NCI-H1092 treated with DMSO at 0.1 percent for 48 hours (cell line): ENCODE measurements around the gene SH3RF3.
A peak's percentile ranks its signal among the peaks of the same experiment; 100 is the strongest.

ENCODE experiments used
- DNase-seq: peaks from one replicate; lab custom pipeline; 2025; lab: John Stamatoyannopoulos, UW

The SH3RF3 gene

DNA sequence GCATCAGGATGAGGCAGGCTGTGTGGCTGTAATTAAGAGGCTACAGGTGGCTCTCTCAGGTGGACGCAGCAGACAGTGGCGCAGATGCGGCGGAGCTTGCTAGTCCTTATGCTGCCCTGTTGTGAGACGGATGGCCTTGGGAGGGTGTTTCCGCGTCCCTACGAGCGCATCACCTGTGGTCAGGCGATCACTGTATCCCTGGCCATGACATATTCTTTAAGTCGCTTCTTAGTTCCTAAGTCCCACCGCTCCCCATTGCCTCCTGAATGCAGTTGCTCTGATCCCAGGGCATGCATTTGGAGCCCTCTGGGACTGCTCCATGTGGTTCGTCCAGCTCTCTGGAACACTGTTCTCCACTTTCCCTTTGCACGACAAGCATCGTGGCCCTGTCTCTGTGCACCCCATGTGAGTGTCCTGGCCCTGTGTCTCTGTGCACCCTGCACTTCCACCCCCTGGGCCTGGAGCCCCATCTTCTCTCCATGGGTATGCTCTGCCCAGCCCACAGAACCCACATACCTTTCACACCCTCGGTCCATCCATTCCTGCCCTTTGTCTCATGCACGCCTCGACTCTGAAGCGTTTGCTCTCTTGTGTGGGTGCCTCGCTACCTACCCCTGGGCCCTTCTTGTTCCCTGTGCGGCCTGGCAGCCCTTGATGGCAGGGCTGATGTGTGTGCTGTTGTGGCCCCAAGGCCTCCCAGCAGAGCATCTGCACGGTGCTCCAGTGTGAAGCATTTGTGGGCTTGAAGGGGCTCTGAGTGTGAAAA lies 74.4 kb downstream of the SH3RF3 start:
- no peak for DNase-seq

GRCh38 chr2:109204412-109204811 lies 75.4 kb downstream of the SH3RF3 start:
- no peak for DNase-seq

GRCh38 chr2:109205447-109205846 lies 76.4 kb downstream of the SH3RF3 start:
- no peak for DNase-seq

- no peak for DNase-seq
These were observed 77.7 kb downstream of the SH3RF3 start for GRCh38 chr2:109206569-109207146.

DNA sequence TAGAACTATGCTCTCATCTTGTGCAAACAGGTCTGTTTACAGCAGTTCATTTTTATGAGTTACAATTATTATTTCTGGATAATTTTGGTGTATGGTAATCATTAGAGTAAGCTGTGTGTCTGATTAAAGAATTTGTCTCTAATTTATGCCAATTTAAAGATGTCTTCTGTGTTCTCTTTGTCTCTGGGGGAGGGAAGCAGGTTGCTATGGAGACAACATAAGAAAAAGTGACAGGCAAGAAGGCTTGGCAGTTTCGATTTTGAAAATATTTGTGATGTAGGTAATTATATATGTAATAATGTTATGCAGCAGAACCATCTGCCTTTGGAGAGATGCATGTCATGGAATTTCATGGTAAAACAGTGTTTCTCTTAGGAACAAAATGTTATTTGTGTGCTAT lies 78.2 kb downstream of the SH3RF3 start:
- no peak for DNase-seq

- DNase-seq: no peak
These were observed 79.3 kb downstream of the SH3RF3 start for GRCh38 chr2:109208071-109208950.

- no peak for DNase-seq
These were observed 79.9 kb downstream of the SH3RF3 start for GRCh38 chr2:109208951-109209335.

DNA sequence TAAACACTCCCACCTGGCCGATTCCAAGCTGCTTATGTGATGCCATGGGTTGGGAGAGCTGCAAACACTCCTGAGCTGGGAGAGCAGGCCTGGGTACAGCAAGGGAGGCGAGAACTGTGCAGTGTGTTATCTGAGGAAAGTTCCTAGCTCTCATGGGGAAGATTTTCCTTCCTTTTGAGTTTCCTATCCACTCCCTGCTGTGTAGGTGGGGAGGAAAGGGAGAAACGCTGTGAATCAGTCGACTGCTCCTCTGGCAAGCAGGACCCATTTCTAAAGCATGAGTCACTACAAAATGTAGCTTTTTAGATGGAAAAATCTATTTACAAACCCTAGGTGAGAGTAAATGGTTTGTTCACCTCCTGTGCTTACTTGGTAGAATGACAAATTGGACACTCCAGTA lies 80.4 kb downstream of the SH3RF3 start:
- DNase-seq: no peak

DNA sequence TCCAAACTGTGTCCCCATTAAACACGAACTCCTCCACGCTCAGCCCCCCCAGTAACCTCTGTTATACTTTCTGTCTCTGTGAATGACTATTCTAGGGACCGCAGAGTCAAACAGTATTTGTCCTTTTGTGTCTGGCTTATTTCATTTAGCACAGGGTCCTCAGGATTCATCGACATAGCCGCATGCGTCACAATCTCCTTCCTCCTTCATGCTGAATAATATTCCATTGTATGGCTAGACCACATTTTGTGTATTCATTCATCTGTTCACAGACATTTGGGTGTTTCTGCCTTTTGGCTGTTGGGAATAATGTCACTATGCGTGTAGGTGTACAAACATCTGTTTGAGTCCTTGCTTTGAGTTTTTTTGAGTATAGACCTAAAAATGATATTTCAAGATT lies 80.9 kb downstream of the SH3RF3 start:
- DNase-seq: no peak

DNA sequence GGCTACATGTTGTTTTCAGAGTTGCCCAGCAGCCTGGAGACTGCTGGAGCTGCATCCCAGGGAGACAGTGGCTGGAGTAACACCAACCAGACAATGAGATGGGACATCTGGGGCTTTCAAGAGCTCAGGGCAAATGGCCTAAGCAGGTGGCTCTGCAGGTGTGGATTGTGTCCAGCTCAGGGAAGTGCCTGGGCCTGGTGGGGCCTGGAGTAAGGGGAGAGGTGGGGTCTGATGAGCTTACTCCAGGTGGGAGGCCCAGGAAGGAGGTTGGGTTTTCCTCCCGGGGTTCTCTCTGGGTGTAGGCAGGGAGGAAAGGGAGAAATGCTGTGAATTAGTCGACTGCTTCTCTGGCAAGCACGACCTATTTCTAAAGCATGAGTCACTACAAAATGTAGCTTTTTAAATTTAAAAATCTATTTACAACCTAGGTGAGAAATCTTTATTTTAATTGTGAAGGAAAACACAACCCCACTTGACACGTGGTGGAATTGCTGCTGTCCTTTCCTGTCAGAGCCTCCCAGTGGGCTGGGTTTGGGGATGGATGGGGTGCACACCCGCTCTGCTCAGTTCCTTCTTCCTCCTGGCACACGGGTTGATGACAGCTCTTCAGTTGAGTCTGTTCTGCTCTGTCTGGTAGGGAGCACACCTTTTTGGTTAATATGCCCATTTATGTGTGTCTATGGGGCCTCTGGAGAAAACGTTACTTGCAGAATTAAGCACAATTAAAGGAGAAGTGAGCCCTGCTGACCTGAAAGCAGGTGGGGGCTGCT lies 81.6 kb downstream of the SH3RF3 start:
- DNase-seq: no peak

GRCh38 chr2:109211315-109211714 lies 82.3 kb downstream of the SH3RF3 start:
- DNase-seq: no peak

GRCh38 chr2:109212836-109213563 lies 84.0 kb downstream of the SH3RF3 start:
- DNase-seq: no peak

DNA sequence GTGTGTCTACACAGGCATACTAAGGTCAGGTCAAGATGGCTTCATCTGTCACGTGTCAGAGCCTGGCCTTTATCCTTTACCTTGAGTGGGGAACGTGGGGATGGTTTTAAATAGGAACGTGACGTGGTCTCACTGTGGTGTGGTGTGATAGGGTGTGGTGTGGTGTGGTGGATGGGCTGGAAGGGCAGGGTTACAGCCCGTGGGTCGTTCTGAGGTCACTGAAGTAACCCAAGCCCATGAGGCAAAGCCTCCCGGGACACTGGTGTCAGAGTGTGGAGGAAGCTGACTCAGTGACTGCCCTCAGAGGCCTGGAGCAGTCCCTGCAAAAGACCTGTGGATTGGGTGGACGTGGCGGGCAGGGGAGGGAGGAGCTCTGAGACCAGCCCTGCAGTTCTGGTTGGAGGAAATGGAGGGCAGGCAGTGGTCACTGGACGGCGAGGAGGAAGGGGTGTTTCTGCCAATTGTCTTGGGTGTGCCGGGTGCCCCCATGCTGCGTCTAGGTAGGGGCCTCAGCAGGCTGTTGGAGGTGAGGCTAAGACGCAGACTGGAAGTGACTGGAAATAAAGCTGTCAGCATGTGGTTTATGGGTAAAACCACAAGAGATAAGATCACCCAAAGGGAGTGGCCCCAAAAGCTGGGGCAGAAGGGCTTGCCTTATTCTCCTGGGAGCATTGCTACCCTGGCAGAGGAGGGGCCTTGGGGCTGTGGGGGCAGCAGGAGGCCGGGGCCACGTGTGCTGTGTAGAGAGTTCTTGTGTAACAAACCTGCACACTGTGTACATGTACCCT lies 84.8 kb downstream of the SH3RF3 start:
- DNase-seq: no peak

DNA sequence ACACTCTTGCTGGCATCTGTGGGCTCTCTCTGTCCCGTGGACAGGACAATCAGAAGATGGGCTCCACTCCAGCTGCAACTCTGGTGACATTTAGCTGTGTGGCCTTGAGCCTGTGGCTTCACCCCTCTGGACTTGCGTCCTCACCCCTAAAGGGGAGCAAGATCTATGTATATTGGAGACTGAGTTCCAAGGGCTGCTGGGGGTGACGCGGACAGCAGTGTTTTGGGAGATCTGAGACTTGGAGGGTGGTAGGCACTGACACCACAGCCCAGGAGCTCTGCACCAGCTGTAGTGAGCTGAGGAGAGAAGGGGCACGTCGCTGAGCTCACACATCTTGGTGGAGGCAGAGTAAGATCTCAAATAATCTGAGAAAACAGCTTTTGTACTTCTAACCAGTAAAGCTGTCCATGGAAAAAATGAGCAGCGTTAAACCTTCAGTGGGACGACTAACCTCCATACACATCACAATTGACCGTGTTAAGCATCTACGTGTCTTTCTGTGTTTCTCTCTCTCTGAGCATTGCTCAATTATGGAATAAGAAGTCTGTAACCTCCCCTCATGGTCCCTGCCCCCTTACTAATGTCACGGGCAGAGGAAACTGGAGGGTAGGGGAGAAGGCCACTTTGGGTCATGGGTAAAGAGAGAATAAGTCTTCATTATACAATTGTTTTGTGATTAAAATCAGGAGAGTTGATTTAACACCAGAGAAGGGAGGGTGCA lies 85.8 kb downstream of the SH3RF3 start:
- no peak for DNase-seq

DNA sequence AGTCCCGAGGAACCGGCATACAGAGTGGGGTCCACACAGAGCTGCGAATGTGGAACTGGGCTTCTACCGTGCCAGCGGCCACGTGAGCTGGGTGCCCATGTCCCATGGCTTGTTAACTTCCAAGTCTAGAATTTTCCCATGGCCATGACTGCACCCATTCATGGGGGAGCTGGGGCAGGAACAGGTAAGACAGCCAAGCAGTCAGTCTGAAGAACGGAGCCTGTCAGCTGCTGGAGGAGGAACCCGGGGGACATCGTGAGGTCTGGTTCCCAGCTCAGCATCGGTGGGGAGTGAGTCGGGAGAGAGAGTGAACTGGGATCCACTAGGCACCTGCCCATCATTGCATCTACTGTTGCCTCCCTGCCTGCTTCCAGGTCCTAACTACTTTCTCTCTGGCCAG lies 86.9 kb downstream of the SH3RF3 start:
- no peak for DNase-seq

GRCh38 chr2:109216332-109216731 lies 87.3 kb downstream of the SH3RF3 start:
- DNase-seq: no peak

DNA sequence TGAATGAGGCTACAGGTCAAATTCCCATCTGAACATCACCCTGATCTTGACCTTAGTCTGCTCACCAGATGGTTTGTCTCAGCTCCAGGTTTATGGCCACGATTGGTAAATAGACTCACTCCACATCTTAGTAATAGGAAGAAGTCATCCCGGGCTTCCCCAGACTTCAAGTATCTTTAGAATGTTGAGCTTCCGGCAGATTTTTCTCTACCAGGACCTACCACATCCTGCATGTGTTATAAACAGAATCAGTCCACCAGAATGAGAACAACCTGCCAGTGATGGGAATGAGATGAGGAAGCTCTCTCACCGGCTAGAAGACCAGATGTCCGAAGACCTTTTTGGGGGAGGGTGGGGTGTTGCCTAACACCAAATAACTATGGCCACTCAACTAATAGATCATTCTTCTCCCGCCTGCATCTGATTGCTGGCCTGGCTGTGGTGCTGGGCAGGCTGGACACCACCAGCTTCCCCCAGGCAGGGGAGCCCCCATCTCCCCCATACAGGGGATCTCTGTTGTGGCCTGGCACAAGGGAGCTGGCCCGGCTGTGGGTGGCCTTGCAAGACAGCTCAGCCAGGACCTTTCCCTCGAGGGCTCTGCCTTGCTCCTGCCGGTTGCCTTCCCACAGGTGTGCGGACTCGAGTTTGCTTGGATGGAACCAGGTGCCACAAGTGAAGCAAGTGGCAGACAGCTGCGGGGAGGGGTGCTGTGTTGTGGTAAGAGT lies 88.5 kb downstream of the SH3RF3 start:
- DNase-seq: no peak

DNA sequence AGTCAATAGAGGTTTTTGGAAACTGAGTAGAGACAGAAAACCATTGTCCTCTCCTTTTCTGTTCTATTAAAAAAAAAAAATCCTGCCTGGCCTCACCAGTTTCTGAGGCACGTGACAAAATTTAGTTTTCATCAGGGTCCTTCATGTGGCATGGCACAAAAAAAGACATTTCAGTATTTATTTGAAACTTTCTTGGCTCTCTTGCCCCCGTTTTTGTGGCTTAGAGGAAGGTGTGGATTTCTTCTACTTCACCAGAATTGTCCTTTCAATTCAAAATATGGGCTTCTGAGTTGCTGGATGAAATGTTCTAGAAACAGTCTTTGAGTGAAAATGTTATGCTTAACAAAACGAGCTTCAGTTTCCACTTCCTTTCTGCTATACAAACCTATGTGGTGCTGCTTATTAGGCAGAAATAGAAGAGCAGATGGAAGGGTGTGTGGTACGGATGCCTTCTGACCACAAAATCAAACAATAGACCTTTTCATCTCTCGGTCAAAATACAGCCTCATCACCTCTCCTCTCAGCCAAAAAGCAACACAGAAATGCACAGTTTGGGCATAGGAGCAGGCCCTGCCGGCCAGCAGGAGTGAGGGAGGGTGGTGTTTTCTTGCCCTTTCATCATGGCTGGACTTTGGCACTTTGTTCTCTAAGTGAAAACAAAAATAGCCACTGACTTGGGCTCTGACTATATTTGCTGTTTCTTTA lies 89.2 kb downstream of the SH3RF3 start:
- peak; percentile 5 for DNase-seq

DNA sequence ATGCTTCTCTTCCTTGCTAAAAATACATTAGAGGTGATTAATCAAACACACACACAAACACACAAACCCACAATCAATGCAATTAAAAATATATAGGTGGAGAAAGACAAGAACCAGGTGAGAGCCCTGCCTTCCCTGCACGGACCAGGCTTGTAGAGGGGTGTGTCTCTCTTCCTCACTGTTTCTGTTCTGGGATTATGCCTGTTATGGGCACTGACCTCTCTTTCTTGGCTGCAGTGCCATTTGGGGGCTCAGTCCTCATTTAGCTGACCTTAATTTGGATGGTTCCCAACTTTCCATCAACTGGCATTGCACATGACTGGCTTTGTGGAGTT lies 89.8 kb downstream of the SH3RF3 start:
- DNase-seq: no peak
